ENCODE results near the gene MAJIN. TPM values are rescaled to one million over a fixed set of nuclear protein-coding genes. Genes with fewer than 3 reads are reported as not detected.

Gene MAJIN
- total RNA-seq, 1 experiment from 2014 or later, result not detected

DNA sequence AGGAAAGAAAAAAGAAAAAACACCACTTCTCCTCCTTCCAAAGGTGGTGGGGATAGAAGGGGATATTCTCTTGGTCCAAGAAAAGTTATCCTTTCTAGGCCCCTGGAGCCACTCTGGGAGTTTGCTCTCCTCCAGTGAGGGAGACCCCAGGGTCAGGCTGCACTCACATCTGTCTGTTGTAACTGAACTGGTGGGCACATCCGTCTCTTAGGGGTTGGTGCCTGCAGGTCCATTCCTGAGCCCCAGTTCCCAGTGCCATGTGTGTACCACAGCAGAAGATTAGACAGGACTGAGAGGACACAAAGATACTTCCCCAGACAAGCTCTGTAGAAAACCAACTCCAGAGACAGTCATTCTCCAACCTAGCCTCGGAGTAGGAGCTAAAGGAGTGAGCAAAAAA lies 51.8 kb downstream of the MAJIN start:
- POLR2A ChIA-PET, result no interaction called here
- peaks cover 10% of the 10 kb centered on the region for H3K4me1 ChIP-seq

DNA sequence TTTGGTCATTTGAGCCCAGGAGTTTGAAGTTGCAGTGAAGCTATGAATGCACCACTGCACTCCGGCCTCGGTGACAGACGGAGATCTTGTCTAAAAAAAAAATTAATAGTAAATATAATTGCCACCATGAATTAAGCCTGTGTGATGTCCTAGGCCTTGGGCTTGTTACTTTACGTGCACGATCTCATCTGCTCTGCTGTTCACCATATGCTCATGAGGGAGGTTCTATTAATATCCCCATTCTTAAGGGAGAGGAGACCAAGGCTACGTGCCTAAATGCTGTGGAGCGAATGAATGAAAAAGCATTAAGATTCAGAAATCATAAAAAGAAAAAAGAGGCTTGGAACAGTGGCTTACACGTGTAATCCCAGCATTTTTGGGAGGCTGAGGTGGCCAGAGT lies 52.3 kb downstream of the MAJIN start:
- no peak for DNase-seq
- Mint-ChIP-seq H3K9me3 (ENCODE audit: unreplicated experiment) (no peaks in the 10 kb centered on the region), H3K27ac (ENCODE audit: unreplicated experiment) (no peak overlapping the region), H3K27me3 (ENCODE audit: insufficient read depth, unreplicated experiment) (no peaks in the 10 kb centered on the region), H3K4me3 (ENCODE audit: unreplicated experiment) (no peak overlapping the region), H3K36me3 (ENCODE audit: insufficient read depth, unreplicated experiment) (peaks cover 14% of the 10 kb centered on the region), H3K4me1 (ENCODE audit: low read depth, unreplicated experiment) (peaks cover 6% of the 10 kb centered on the region)
- Histone ChIP-seq H3K36me3 (ENCODE audit: control insufficient read depth, insufficient read depth, low read length) (no peaks in the 10 kb centered on the region), H3K9me3 (no peaks in the 10 kb centered on the region), H3K4me3 (ENCODE audit: low read depth, low read length) (no peak overlapping the region), H3K27me3 (replicated peaks; ENCODE audit: control insufficient read depth, insufficient read depth, low read length) (no peaks in the 10 kb centered on the region), H3K4me1 (peaks cover 10% of the 10 kb centered on the region)
- ChIA-PET CTCF (interaction anchor here (0.6 to 1.3 kb wide), 2 partner anchors 50 to 77 kb away, joined by 4 read pairs; partner anchors contain the start of gene BATF2), POLR2A (interaction anchor here (0.7 kb wide), 1 partner anchor 109 kb away, joined by 3 read pairs; no protein-coding TSS in a partner anchor)
- BruUV-seq (replicated peaks), result no TSS peak
- TF ChIP-seq, protein P1, sequence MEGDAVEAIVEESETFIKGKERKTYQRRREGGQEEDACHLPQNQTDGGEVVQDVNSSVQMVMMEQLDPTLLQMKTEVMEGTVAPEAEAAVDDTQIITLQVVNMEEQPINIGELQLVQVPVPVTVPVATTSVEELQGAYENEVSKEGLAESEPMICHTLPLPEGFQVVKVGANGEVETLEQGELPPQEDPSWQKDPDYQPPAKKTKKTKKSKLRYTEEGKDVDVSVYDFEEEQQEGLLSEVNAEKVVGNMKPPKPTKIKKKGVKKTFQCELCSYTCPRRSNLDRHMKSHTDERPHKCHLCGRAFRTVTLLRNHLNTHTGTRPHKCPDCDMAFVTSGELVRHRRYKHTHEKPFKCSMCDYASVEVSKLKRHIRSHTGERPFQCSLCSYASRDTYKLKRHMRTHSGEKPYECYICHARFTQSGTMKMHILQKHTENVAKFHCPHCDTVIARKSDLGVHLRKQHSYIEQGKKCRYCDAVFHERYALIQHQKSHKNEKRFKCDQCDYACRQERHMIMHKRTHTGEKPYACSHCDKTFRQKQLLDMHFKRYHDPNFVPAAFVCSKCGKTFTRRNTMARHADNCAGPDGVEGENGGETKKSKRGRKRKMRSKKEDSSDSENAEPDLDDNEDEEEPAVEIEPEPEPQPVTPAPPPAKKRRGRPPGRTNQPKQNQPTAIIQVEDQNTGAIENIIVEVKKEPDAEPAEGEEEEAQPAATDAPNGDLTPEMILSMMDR (IDR thresholded peaks at IDR 0.05; ENCODE audit: insufficient read depth in 1 of 2, low read depth in 1 of 2, low read length in 1 of 2, severe bottlenecking in 1 of 2, unreplicated experiment in 1 of 2), result no peak
- intact Hi-C loops (cut with micrococcal nuclease; ENCODE audit: unreplicated experiment), result no loop called here

More for the DNA sequence above, 51.8 kb downstream of the MAJIN start:
- TF ChIP-seq, protein P1 (IDR thresholded peaks at IDR 0.05; ENCODE audit: insufficient read depth in 1 of 2, low read depth in 1 of 2, low read length in 1 of 2, severe bottlenecking in 1 of 2, unreplicated experiment in 1 of 2), result no peak
- Mint-ChIP-seq H3K9me3 (ENCODE audit: unreplicated experiment) (no peaks in the 10 kb centered on the region), H3K4me1 (ENCODE audit: low read depth, unreplicated experiment) (peaks cover 6% of the 10 kb centered on the region), H3K27me3 (ENCODE audit: insufficient read depth, unreplicated experiment) (no peaks in the 10 kb centered on the region), H3K27ac (ENCODE audit: unreplicated experiment) (no peak overlapping the region), H3K36me3 (ENCODE audit: insufficient read depth, unreplicated experiment) (peaks cover 14% of the 10 kb centered on the region), H3K4me3 (ENCODE audit: unreplicated experiment) (no peak overlapping the region)
- no peak for DNase-seq
- H3K27me3 ChIP-seq (replicated peaks; ENCODE audit: control insufficient read depth, insufficient read depth, low read length), result no peaks in the 10 kb centered on the region
- H3K9me3 ChIP-seq, result no peaks in the 10 kb centered on the region
- intact Hi-C loops (cut with micrococcal nuclease; ENCODE audit: unreplicated experiment), result no loop called here
- no peak overlapping the region for H3K4me3 ChIP-seq (ENCODE audit: low read depth, low read length)
- CTCF ChIA-PET, result no interaction called here
- no TSS peak for BruUV-seq (replicated peaks)
- H3K36me3 ChIP-seq (ENCODE audit: control insufficient read depth, insufficient read depth, low read length), result no peaks in the 10 kb centered on the region

DNA sequence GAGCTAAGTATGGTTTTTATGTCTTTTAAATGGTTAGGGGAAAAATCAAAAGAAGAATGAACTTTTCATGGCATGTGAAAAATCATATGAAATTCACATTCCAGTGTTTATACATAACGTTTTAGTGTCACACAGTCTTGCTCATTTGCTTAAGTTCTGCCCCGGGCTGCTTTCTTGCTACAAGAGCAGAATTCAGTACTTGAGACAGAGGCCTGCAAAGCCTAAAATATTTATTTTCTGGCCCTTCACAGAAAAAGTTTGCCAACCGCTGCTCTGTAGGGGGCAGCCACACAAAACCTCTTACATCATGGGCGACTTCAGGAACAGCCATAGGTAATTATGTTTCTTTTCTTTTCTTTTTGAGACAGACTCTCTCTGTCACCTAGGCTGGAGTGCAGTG lies 53.9 kb downstream of the MAJIN start:
- peak overlapping the region; percentile 74 for H3K27ac Mint-ChIP-seq (ENCODE audit: unreplicated experiment)
- Histone ChIP-seq H3K36me3 (ENCODE audit: control insufficient read depth, insufficient read depth, low read length) (peaks cover 2% of the 10 kb centered on the region), H3K4me1 (peaks cover 6% of the 10 kb centered on the region), H3K9me3 (no peaks in the 10 kb centered on the region), H3K4me3 (ENCODE audit: low read depth, low read length) (peak overlapping the region; percentile 43), H3K27me3 (replicated peaks; ENCODE audit: control insufficient read depth, insufficient read depth, low read length) (no peaks in the 10 kb centered on the region)
- intact Hi-C loops (cut with micrococcal nuclease; ENCODE audit: unreplicated experiment), result no loop called here
- DNase-seq, result no peak
- H3K9me3 Mint-ChIP-seq (ENCODE audit: unreplicated experiment), result no peaks in the 10 kb centered on the region
- CTCF ChIA-PET, result interaction anchor here (0.9 to 1.3 kb wide), 2 partner anchors 18 to 79 kb away, joined by 3 to 4 read pairs; partner anchors contain the start of genes BATF2 and GPHA2
- peaks cover 14% of the 10 kb centered on the region for H3K36me3 Mint-ChIP-seq (ENCODE audit: insufficient read depth, unreplicated experiment)
- H3K4me3 Mint-ChIP-seq (ENCODE audit: unreplicated experiment), result peak overlapping the region; percentile 91
- no peaks in the 10 kb centered on the region for H3K27me3 Mint-ChIP-seq (ENCODE audit: insufficient read depth, unreplicated experiment)
- TF ChIP-seq, protein P1 (IDR thresholded peaks at IDR 0.05; ENCODE audit: insufficient read depth in 1 of 2, low read depth in 1 of 2, low read length in 1 of 2, severe bottlenecking in 1 of 2, unreplicated experiment in 1 of 2), result no peak
- H3K4me1 Mint-ChIP-seq (ENCODE audit: low read depth, unreplicated experiment), result no peaks in the 10 kb centered on the region
- BruUV-seq (replicated peaks), result no TSS peak
- POLR2A ChIA-PET, result no interaction called here
